Esophagus muscularis mucosa (tissue), 4 donors: ENCODE data around the gene P2RY2. TPM values are rescaled to one million over a fixed set of nuclear protein-coding genes. Genes with fewer than 3 reads are reported as not detected.

ENCODE experiments used
- DNase-seq: peaks from one replicate; pipeline ENCODE4 v3.0.0-alpha.2; 2017; ENCODE audit errors: extremely low spot score
- H3K27ac ChIP-seq, 4 donors: fragments of 200-600 bp; sonication (generic); replicated peaks in 1 of 4; 1 replicate in 3 of 4; 2 replicates in 1 of 4; pipeline ENCODE4 v1.5.1; 2016 to 2019; ENCODE audit warnings: mild to moderate bottlenecking in 1 of 4
- H3K27me3 ChIP-seq, 4 donors: fragments of 200-600 bp; sonication (generic); one replicate each; pipeline versions ENCODE4 v1.5.1 to v1.6.0; 2016 to 2019
- H3K36me3 ChIP-seq, 4 donors: fragments of 200-600 bp; sonication (generic); one replicate each; pipeline ENCODE4 v1.5.1; 2016 to 2019
- H3K4me1 ChIP-seq, 4 donors: fragments of 200-600 bp; sonication (generic); one replicate each; pipeline ENCODE4 v1.5.1; 2016 to 2019
- H3K4me3 ChIP-seq, 4 donors: fragments of 200-600 bp; sonication (generic); 1 replicate in 2 of 4; 2 replicates in 2 of 4; pipeline ENCODE4 v1.5.1; 2016 to 2019; ENCODE audit warnings: mild to moderate bottlenecking in 4 of 4, moderate library complexity in 1 of 4
- H3K9me3 ChIP-seq, 4 donors: fragments of 200-600 bp; sonication (generic); 1 replicate in 3 of 4; 2 replicates in 1 of 4; pipeline ENCODE4 v1.5.1; 2016 to 2019
- CTCF ChIP-seq, 3 experiments: fragments of 200-600 bp in 2 of 3; fragments of 450-650 bp in 1 of 3; sonication (generic) in 2 of 3; IDR thresholded peaks; one replicate each; pipeline ENCODE4 v1.5.1; 2017 to 2019; ENCODE audit warnings: antibody characterized with exemption in 3 of 3, mild to moderate bottlenecking in 2 of 3, moderate library complexity in 1 of 3
- EP300 ChIP-seq: sonication (generic); formaldehyde crosslinking; IDR thresholded peaks from one replicate; pipeline ENCODE4 v1.6.1; 2017; ENCODE audit warnings: antibody characterized with exemption
- POLR2A ChIP-seq: fragments of 450-650 bp; IDR thresholded peaks from one replicate; pipeline ENCODE4 v1.6.1; 2017; ENCODE audit warnings: antibody characterized with exemption, moderate library complexity, mild to moderate bottlenecking, low read depth
- POLR2AphosphoS5 ChIP-seq, 2 donors: sonication (generic); formaldehyde crosslinking; IDR thresholded peaks; one replicate each; pipeline ENCODE4 v1.6.1; 2017; ENCODE audit warnings: antibody characterized with exemption in 2 of 2
- WGBS: methylation state at CpG from one replicate; pipeline ENCODE4 v1.1.5; 2018; 5-methylcytosine and 5-hydroxymethylcytosine counted together
- intact Hi-C: fragments of 100-400 bp; cut with DNase I; formaldehyde crosslinking; loops from one replicate; pipeline ENCODE4 v1.15.1; 2023
- total RNA-seq, 4 donors: library from RNA; depleted of rRNA; stranded (reverse); fragments of >200 nt; gene quantifications; one replicate each; pipeline versions ENCODE4 v1.1.0 to v1.2.1, GENCODE V29; 2016

Gene P2RY2
- total RNA-seq, 4 donors from 2014 or later = 0.32 to 0.83 (median 0.52) TPM; not detected in 1

DNA sequence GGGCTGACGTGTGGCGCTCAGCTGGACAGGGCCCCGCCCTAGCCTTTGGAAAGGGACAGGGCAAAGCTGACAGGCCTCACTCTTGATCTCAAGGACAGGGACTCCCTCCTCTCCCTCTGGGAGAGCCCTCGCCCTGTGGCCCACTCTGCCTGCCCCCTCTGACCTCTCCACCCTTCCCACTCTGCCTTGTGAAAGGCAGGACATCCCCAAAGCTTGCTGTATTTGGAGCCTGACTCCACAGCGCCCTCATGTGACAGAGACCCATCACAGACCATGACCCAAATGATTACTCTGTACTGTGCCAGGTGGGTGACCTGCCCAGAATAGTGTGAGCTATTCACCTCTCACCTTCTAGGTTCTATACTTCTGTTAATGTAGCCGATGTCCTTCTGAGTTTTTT, 18.8 kb downstream of the P2RY2 start:
- DNase-seq = no peak
- Histone ChIP-seq H3K27ac (no peak overlapping the region), H3K4me1 (peaks cover 14 to 48% (median 25%) of the 10 kb centered on the region in 4 donors), H3K36me3 (peaks cover 0 to 4% (median 0%) of the 10 kb centered on the region in 4 donors), H3K27me3 (no peaks in the 10 kb centered on the region), H3K4me3 (no peak overlapping the region), H3K9me3 (no peaks in the 10 kb centered on the region)
- 75% methylated on average over 6 of the region's 6 CpGs for WGBS
- intact Hi-C loops = no loop called here
- TF ChIP-seq POLR2AphosphoS5 (IDR thresholded peaks at IDR 0.05) (no peak), EP300 (no peak), CTCF (IDR thresholded peaks at IDR 0.05) (peak in 1 of 3 experiments; percentile 34), POLR2A (no peak)

DNA sequence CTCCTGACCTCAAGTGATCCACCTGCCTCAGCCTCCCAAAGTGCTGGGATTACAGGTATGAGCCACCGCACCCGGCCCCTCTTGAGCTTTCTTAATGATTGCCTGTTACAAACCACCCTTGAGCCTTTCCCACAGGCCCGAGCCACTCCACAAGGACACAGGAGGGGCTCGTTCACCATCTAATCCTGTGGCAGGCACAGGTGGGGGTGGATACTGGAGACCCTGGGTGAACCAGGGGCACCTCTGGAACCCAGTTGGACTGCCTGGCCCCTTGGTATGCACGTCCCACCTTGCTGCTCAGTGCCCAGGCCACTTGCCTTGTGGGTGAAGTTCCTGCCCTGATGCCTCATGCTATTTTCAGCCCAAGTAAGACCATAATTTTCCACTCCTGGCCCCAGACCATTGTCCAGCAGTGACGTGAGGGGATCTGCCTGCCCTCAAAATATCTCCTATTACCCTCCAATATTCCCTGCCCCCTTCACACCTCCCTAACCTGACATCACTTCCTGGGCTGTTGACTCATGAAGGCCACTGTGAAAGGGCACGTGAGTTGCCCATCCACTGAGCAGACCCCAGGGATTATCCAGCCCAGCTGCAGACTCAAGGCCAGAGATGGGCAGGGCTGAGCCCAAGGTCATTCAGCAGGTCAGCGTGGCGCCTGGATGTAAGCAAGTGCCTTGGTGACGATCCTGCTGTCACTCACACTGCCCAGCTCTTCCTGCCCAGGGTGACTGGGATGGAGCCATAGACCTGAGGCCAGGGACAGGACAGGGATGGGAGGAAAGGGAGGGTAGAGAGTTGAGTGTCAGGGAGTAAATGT, 19.6 kb downstream of the P2RY2 start:
- WGBS = 82% methylated on average over 10 of the region's 10 CpGs
- H3K27me3 ChIP-seq = no peaks in the 10 kb centered on the region
- intact Hi-C loops = no loop called here
- no peak overlapping the region for H3K27ac ChIP-seq
- no peak overlapping the region for H3K4me3 ChIP-seq
- H3K9me3 ChIP-seq = no peaks in the 10 kb centered on the region
- H3K4me1 ChIP-seq = peaks cover 20 to 56% (median 32%) of the 10 kb centered on the region in 4 donors
- H3K36me3 ChIP-seq = peaks cover 0 to 4% (median 0%) of the 10 kb centered on the region in 4 donors
- DNase-seq = no peak
- no peak for TF ChIP-seq EP300
- no peak for TF ChIP-seq CTCF (IDR thresholded peaks at IDR 0.05)
- TF ChIP-seq POLR2A = no peak
- TF ChIP-seq POLR2AphosphoS5 (IDR thresholded peaks at IDR 0.05) = no peak

GRCh38 chr11:73239111-73239521, 21.0 kb downstream of the P2RY2 start:
- no peak overlapping the region for H3K27ac ChIP-seq

GRCh38 chr11:73239571-73240189, 21.6 kb downstream of the P2RY2 start:
- no peak for TF ChIP-seq EP300
- TF ChIP-seq POLR2AphosphoS5 (IDR thresholded peaks at IDR 0.05) = no peak
- TF ChIP-seq CTCF (IDR thresholded peaks at IDR 0.05) = no peak
- TF ChIP-seq POLR2A = no peak
- H3K27ac ChIP-seq = no peak overlapping the region
- intact Hi-C loops = loop anchor here (5.0 kb wide), 1 partner anchor 407 kb away; no protein-coding TSS in a partner anchor
- H3K4me3 ChIP-seq = no peak overlapping the region
- peaks cover 24 to 59% (median 24%) of the 10 kb centered on the region in 4 donors for H3K4me1 ChIP-seq
- no peak for DNase-seq
- 75% methylated on average over 7 of the region's 7 CpGs for WGBS
- no peaks in the 10 kb centered on the region for H3K9me3 ChIP-seq
- no peaks in the 10 kb centered on the region for H3K27me3 ChIP-seq
- no peaks in the 10 kb centered on the region for H3K36me3 ChIP-seq

More at GRCh38 chr11:73239111-73239521, 21.0 kb downstream of the P2RY2 start:
- Histone ChIP-seq H3K27me3 (no peaks in the 10 kb centered on the region), H3K4me1 (peaks cover 24 to 59% (median 24%) of the 10 kb centered on the region in 4 donors), H3K9me3 (no peaks in the 10 kb centered on the region), H3K4me3 (no peak overlapping the region), H3K36me3 (peaks cover 0 to 4% (median 0%) of the 10 kb centered on the region in 4 donors)
- no peak for DNase-seq
- intact Hi-C loops = no loop called here
- TF ChIP-seq EP300 = no peak
- no peak for TF ChIP-seq POLR2AphosphoS5 (IDR thresholded peaks at IDR 0.05)
- TF ChIP-seq CTCF (IDR thresholded peaks at IDR 0.05) = no peak
- no peak for TF ChIP-seq POLR2A
- 95% methylated on average over 5 of the region's 6 CpGs for WGBS
